Measurements from ENCODE around the gene CRIM1.

The CRIM1 gene

DNA sequence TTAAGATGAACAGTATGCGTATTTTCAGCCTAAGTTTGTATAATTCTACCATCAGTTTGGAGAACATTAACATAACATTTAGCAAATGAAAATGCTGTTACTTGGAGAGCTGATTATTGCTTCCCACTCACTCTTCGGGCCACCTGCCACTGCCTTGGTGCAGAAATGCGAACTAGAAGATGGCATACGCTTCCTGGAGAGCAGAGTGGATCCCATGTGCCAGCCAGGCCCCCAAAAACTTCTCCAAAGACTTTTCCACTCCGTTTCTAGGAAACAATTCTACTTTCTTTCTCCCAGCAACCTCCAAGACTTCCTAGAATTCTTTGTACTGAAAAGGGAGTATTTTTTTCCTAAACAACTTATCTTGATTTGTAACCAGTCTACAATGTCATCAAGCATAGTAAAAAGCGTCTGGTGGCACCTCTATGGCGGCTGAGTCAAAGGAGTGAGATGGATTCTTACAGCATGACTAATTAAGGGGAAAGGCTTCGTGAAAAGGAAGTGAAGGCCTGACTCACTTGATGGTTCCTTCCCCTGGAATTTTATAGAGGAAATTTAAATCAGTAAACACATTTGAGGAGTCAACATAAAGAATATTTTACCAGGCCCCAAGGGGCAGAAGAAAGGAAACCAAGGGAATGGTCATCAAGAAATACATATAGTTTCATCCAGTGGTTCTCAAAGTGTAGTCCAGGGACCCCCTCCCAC is 205.8 kb downstream of the CRIM1 start:
- no peak for DNase-seq

DNA sequence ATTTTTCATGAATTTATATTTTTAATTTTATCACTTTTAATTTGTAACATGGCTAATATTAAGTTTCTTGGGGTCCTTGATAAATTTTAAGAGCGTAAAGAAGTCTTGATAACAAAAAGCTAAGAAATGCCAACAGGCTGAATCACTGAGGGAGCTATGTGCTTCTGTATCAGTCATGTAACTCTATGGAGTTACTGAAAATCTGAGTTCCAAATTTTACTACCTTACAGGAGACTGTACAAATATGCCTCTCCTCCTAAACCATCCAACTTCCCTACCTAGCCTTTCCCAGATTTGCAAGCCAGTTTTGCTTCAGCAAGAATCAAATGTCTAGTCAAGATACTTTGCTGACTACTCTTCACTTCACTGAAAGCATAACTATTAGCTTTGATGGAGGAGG is 206.7 kb downstream of the CRIM1 start:
- no peak for DNase-seq

DNA sequence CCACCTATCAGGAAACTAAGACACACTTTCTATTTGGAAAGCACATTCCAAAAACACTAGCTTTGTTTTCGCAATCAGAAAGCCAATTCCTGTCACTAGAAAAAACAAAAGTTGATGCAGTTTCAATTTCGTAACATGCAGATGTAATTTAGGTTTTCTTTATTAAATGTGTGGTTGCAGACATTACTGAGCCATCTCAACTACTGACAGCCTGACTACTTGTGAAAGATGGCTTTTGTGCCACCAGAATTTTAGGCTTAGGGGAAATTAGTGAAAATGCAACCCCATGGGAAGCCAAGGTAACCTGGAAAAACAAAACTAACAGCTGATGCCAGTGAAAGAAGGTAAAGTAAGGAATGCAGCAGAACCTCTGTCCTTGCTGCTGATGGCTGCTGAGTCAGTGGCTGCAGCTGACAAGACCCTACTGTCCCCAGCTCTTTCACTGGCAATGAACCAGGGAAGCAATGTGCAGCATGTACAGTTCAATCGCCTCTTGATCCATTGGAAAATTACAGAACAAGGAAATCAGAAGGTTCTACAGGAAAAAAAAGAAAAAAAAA is 207.5 kb downstream of the CRIM1 start:
- DNase-seq, result no peak

DNA sequence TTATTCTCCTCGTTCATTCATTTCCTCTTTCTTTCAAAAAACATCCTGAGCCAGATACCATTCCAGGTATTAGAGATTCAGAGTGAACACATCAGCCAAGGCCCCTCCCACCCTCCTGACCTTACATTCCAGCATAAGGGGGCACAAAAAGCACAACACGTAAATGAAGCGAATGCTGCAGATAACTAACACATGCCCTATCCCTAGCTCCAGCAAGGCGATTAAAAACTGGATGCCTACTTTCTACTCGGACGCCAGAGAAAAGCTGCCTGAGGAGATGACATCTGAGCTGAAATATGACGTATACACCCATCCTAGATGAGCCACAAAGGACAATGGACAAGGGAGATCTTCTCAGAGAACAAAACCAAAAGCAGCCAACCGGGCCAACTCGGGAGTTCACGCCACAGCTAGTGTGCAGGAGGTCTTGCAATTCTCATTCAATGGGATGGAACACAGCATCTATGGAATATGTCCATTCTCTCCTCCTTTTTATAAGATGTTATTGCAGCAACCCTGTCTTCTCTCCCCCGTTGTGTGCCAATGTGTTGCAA is 208.9 kb downstream of the CRIM1 start:
- no peak for DNase-seq

DNA sequence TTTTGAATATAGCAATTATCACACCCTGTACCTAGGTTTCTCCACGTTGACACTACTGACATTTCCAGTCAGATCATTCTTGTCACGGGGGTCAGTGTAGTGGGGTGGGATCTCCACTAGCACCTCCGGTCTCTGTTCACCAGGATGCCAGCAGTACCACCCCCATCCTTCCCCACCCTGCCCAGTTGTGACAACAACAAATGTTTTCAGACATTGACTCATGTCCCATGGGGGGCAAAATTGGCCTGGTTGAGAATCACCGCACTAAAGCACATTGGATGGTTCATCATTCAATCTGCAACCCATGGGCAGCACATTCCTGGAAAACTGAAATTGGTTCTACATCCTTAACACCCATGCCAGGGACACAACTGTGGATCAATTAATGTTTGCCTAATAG is 210.1 kb downstream of the CRIM1 start:
- DNase-seq, result no peak

DNA sequence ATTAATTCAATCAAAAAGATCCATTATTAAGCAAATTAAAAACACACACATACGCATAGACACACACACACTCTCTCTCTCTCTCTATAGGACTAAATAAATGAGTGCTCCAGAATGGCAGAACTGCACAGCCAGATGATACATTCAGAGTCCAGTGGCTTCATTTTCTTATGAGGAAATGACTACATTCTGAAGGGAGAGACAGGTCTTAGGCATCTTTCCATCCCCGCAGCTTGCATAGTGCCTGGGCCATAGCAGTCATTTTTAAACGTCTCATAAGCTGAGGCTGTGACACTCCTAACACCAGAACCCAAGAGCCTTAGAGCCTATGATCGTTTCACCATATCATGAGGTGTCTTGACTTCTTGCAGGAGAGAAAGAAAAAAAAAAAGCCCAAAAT is 211.3 kb downstream of the CRIM1 start:
- no peak for DNase-seq

DNA sequence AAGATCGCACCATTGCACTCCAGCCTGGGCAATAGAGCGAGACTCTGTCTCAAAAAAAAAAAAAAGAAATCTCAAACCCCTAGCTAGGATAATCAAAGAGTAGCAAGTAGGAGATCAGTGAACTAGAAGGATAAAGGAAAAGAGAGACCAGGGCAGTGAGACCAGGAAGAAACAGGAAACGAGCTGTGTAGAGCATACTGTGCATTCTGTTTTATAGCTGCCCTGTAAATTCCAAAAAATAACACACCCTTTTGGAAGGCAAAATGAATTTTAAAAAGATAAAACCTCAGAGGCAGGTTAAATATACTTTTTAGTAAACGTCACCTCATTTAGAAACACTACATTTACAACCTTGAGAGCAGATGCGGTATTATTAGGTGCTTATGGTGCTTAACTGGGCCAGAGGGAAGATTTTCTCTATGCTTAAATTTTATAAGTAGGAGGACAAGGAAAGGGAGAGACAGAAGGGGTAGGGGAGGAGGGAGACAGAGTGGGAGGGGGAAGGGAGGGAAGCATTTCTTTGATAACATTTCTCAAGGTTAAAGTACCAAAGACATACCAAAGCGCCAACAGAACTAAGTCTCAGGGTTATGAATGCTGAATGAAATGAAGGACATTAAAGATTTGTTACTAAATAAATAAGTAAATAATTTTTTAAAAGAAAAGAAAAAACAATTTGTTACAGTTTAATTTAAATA is 212.3 kb downstream of the CRIM1 start:
- no peak for DNase-seq

DNA sequence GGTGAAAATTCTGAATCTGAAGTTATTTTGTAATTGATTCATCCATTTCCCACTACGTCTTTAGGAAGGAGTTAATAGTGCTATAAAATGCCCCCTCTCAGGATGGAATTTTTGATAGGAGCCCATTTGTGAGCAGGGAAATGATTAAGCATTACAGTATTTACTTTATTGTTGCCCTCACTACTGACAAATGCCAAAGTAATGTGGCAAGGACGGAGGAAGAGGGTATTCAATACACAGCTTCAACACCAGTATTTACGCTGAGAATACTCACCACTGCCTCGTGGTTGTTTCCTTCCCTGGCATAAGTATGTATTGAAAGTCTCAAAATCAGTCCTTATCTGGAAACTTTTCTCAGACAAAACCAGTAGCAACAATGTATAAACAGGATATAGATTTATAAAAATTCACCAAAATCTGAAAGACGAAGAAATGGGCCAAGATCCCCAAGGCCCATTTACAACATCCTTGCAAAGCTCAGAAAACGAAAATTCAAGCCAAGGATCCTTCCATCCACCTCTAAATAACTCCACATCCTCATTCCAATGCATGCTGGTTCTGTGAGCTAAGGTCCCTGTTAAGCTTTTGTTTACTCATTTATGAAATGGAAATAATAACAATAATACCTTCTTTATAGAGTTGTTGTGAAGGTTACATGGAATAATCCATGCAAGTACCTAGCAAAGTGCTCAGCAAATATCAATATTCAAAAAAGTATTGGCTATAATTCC is 213.1 kb downstream of the CRIM1 start:
- DNase-seq, result no peak

DNA sequence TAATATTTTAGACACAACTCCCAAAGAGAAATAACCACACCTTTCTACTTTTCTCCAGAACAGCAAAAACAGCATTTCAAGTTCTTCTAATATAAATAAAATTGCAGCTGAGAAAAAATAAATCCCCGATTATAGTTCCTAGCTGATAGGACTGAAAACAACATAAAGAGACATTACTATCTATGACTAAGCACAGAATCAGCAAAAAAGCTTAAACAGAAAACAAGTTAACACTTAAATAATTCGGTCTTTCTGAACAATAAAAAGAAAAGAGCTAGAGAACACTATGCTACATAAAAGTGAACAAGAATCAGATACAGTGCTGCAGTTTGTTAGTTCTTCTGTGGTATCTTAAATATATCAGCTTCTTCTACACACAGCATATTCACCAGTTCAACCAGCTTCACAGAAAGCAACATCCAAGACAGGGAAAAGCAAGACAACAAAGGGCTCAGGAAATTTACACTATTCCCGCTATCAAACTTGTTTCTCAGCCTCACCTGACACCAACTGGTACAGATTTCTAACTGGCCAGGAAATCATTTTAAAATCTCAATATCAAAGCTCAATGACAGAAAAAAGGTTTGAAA is 213.8 kb downstream of the CRIM1 start:
- no peak for DNase-seq

DNA sequence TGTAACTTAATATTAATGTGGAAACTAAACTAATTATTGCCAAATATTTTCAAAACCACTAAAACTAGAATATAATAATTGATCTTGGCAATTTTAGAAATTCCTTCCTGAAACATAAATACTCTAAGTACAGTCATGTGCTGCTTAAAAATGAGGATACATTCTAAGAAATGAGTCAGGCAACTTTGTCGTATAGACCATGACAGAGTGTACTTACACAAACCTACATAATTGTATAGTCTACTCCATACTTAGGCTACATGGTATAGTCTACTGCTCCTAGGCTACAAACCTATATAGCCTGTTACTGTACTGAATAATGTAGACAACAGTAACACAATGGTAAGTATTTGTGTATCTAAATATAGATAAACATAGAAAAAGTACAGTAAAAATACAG is 214.8 kb downstream of the CRIM1 start:
- DNase-seq, result no peak

DNA sequence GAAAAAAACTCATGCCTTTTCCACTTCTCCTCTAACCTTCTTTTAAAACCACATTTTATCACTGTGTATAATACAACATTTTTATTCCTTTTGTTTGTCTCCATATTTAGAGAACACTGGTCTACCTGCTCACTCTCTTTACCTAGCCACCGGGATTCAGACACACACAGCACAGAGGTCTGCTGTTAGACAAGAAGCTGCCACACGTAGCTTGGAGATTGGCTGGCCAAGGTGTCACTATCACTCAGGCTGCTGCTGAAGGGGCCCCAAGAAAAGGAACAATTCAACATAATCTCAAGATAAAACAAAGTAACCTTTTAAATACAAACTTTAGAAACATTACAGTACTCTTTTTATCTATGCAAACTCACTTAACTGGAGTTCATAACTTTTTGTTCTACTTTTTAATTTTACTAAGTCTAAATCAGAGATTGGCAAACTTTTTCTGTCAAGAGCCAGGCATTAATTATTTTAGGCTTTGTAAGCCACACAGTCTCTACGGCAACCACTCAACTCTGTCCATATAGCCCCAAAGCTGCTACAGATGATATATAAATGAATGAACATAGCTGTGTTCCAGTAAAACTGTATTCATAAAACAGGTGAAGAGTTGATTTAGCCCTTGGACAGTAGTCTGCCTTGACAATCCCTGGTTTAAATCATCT is 216.6 kb downstream of the CRIM1 start:
- DNase-seq, result no peak

DNA sequence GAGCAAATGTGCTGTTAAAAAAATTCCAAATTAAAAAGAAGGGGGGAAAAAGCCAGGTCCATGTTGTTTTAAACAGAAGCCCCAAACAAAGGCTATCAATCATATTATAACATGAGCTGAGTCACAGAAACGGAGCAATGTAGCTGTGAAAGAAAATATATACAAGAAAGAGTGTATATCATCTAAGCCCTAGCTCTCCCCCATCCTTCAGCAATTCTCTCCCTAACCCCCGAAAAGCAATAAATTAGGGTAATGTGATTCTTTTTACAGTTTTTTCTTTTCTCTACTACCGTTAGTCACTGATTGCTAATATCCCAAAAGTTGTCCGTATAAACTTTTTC is 217.1 kb downstream of the CRIM1 start:
- DNase-seq, result no peak

DNA sequence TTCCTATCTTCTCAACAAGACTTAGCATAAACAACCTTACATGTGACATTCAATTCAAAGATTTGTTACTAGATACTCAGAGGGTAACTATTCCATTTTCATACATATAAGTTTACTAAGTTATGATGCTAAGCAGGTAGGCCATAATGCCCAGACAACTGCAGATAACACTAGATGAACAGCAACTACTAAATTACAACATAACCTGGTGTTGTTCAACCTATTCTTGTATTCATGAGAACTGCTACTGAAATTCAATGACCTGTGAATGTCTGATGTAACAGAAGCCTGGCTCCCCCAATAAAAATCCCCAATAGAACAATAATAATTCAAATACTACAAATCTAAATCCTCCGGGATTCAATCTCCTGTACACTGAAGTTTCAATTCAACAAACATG is 217.6 kb downstream of the CRIM1 start:
- DNase-seq, result no peak

DNA sequence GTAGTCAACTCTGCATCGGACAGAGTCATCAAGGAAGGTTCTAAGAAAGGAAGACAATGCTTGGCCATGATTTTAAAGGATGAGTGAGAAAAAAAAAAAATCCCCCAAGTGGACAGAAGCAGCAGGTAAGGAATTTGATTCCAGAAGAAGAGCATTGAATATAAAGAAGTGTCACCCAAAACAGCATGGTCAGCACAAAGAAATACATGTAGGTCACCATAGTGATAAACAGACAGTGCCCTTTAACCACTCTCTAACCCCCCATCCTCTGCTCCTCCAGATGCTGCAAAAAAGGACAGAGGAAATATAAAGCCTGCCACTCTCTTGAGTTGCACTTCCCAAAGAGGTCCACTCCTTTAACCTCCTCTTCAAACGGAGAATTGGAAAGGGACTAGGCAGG is 219.0 kb downstream of the CRIM1 start:
- DNase-seq, result no peak

DNA sequence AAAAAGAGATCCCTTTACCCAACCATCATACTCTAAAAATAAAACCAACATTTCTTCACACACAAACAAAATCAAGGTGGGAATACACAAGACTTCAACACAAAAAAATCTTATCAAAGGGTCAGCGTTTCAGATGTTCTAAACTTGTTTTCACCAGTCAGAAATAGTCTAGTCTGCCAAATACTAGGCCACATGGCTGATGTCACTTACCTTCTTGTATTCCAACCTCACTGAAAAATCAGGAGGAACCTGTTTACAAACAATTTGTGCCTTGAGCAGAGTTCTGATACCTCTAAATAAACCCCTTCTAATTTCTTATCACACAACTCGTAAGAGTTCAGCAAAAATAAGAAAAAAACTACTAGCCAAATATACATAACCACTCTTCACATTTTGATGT is 222.3 kb downstream of the CRIM1 start:
- DNase-seq, result no peak

DNA sequence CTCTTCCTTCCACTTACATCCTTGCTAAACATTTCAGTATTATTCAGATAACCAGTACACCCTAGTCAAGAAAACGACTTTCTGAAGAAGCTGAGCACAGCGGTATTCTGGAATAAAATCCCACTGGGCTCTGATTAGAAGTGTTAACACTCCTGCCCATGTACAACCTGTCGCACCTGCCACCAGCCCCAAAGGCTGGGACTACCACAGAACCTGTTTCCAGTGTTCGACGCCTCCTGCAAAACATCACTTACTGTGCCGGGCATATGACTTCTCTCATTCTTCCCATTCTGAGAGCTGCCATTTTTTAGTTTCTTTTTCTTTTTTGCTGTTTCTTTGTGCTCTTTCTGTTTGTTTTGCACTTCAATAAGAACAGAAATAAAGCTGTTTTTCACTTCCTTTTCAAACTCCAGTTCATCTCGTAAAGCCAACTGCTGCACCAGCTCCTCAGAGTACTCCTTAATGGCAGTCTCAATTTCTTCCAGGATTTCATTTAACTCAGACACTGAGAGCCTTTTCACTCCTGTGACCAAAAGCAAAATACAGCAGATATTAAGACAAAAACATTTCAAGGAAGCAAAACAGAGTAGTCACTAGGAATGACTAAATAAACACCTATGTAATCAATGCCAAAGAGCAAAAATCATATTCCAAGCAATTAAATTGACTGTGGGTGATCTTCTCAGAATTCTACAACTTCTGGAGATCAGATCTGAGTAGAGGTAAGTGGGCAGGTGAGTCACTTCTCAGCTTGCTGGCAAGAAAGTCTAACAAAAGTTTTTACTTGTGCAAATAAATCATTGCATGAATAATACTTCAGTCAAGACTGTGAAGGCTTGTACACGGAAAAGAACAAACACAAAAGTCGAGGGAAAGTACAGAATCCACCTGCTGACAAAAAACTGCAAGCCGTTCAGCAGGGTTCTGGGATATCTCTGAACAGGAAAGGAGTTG is 223.0 kb downstream of the CRIM1 start:
- no peak for DNase-seq

DNA sequence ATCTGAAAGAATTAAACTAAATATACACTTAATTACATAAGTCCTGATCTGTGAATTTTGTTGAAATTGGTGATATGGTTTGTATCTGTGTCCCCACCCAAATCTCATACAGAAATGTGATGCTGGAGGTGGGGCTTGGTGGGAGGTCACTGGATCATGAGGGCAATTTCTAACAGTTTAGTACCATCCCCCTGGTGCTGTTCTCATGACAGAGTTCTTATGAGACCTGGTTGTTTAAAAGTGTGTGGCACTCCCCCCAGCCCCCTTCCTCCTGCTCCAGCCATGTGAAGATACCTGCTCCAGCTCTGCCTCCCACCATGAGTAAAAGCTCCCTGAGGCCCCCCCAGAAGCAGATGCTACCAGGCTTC is 223.7 kb downstream of the CRIM1 start:
- no peak for DNase-seq

DNA sequence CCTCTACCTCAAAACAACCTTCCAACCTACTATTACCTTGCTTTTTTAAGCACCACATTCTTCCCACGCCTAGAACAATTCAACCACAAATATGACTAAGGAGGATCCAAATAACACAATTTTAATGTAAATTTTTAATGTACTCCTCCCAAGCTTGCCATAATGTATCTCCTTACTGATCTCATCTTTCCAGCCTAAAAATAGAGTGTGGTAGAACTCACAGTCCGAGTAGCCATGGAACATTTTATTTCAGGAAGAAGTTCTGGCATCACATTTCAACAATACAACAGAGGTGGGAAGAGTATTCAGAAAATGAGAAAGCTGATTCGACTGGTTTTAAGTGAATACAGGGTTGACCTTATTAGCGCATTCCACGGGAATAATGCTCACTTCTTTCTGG is 227.0 kb downstream of the CRIM1 start:
- DNase-seq, result no peak

DNA sequence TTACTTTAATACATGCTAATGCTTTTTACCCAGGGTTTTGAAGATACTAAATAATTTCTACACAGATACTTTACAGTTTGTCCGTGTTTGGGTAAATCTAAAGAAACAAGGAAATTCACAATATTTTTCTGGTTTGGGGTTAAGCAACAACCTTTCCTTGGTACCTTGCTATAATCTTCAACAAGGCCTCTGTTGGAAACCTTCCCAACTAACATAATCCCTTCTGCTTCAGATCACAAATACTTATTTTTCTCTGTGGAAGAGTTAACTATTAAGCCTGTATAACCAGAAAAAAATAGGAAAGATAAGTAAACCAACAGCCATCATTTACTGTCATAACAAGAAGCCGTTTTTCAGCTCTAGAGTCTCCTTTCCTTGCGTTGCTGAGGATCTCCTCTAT is 227.4 kb downstream of the CRIM1 start:
- DNase-seq, result no peak

DNA sequence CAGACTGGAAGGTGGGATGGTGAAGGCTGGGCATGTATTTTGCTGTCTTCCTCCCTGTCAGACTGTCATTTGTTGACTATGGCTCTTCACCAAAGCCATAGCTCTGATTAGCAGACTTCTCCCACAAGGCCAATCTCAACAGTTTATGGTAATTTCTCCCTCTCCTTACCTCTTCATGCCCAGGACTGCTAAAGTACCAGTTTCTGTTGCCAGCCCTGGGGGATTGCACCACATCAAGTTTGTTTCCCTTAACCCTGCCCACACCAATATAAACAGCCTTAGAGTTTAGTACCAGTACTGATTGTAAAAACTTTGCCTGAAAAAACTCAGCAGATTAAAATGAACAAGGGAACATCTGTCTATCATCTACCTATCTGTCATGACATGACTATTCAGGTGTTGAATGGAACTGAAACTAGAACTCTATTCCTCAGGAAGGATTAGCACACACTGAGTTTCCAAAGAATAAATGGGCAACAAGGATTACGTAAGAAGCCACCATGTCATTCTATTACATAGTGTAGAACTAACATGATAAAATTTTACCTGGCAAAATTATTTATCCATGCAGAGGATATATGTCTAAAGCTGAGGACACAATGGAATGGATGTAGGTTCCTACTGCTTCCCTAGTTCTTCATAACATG is 228.7 kb downstream of the CRIM1 start:
- DNase-seq, result no peak

DNA sequence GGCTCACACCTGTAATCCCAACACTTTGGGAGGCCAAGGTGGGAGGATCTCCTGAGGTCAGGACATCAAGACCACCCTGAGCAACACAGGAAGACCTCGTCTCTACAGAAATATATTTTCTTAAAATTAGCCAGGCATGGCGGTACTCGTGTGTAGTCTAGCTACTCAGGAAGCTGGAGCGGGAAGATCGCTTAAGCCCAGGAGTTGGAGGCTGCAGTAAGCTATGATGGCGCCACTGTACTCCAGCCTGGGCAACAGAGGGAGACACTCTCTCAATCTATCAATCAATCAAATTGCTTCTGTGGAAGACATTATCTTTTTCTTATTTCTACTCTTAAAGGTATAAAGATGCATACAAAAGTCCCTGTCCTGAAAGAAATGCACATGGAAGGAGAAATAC is 231.1 kb downstream of the CRIM1 start:
- DNase-seq, result no peak

All from effector CD8-positive, alpha-beta T cell (primary cell).